Measurements from ENCODE around the gene AGXT2.
"Not testable (repeated sequence)": the region's sequence is repeated elsewhere in the genome, so short reads cannot be mapped to it uniquely, and the experiment has no call there.

Gene AGXT2

DNA sequence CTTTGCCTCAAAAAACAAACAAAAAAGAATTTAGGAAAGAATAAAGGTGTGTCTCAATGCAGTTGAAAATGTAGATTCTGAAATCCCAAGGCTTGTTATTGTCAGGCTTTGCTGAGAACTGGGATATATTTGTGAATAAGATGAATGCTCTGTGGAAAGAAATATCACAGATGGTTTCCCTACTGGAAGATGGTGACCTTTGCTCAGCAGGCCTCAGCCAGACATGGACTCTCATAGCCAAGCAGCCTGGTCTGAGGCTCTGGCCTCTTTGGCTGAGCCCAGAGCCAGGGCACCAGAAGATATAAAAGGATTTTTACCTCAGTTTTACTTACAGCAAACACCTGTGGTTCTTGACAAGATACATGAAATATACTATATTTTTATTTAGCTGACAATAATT, 37.1 kb downstream of the AGXT2 start:
- DNase-seq, result no peak

DNA sequence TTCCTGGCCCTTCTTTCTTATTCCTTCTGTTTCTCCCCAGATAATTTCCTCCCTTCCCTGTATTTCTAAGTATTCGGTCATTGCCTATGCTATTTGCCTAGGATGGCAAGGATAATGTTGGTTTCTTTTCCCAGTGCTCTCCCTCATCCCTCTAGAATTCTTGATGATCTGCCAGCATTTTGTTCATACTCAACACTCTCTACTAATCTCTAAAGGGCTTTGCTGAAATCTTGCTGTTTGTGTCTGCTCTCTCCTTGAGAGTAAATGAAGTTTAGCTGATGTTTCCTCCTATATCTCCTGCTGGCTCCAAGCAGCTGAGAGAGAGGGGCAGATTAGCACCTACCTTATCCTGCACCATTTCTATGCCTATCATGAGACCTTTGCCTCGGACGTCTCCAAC, 38.1 kb downstream of the AGXT2 start:
- no peak for DNase-seq

DNA sequence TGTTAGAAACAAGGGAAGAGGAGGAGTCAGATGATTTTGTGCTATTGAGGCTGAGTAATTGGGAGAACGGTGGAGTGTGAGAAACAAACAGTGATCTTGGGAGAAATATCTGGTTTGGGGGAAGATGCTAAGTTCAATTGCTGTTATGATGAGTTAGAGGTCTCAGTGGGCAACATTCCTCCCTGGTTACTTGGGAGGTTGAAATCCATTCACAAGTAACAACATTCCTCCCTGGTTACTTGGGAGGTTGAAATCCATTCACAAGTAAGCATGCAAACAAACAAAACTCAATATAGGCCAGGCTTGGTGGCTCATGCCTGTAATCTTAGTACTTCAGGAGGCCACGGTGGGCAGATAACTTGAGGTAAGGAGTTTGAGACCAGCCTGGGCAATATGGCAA, 38.7 kb downstream of the AGXT2 start:
- DNase-seq, result no peak

DNA sequence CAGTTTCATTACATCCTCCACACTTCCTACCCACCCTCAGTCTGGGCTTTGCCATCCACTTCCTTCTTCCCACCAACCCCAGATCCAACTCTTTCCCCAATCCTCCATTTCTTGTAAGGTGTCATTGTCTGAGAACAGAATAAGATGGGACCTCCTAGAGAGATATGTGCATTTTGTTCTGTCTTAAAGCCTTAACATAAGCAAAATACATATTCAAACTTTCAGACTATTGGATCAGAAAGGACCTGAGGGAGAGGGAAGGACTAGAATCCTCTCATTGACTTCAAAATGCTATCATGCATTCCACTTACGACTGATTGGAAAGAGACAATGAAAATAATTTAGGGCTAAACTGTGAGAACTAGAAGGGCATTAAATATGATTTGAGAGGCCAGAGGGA, 43.0 kb downstream of the AGXT2 start:
- DNase-seq, result no peak

DNA sequence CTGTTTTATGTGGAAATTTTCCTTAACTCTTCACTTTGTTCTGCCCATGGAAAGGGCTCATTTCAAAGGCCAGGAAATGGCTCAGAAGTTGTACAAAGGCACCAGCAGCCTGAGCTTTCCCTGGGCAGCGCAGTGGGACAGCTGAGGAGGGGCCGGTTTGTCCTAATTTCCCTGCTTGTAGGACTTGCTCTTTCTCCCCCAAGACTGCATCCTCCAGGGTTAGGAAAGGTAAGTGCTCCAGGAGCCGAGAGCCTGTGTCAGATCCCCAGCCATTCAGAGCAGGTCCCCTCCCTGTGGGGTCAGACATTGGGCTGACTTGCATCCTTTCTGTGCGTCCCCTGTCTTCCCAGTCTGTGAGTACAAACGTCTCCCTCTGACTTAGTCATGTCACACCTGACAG, 43.5 kb downstream of the AGXT2 start:
- no peak for DNase-seq

DNA sequence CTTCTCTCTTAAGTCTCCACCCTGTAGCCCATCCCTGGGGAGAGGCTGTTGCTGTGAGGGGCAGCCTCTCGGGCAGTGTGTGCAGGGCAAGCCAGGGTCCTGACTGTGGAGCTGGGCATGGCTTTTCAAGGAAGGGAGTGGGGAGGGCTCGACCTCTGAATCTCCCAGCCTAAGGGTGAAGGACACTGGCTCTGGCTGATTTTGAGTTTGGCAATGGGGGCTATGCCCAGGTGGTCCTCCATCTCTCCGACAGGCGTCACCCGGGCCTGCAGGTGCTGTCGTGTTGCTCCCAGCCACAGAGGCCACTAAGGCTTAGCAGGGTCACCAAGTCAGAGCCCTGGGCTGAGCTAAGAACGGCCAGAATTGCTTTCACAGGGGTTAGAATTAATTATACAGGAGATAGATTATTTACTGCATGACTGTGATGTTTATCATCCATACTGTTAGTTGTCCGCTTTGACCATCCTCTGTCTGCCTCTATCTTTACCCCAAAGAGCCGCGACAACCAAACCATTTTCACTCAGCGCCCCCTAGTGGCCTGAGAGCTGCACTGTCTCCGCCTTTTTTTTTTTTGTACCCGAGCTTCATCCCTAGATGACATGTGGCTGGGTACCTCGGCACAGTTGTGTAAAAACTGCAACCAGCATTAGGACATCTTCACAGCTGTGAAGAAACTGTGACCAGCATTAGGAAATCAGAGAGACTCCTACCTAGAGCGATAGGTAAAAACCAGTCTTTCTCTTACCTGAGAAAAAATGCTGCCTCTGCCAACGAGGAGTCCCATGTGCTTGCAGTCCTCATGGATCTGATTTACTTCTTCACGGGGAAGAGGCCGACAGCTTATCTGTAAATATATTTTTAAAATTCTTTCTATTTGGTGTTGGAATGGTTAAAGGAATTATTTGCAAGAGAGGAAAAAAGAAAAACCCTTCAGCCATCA, 44.5 kb downstream of the AGXT2 start:
- DNase-seq, result peak; percentile 17 to 78

DNA sequence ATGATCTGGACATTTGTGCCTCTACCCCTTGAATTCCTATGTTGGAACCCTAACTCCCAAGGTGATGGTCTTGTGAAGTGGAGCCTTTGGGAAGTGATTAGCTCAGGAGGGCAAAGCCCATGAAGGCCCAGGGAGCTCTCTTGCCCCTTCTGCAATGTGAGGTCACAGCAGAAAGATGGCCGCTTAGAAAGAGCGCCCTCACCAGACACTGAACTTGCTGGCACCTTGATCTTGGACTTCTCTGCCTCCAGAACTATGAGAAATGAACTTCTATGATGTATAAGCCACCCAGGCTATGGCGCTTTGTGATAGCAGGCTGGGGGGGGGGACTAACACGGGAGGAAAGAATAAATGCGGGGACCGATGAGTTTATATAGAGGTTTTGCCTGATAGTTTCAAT, 45.3 kb downstream of the AGXT2 start:
- DNase-seq, result no peak

DNA sequence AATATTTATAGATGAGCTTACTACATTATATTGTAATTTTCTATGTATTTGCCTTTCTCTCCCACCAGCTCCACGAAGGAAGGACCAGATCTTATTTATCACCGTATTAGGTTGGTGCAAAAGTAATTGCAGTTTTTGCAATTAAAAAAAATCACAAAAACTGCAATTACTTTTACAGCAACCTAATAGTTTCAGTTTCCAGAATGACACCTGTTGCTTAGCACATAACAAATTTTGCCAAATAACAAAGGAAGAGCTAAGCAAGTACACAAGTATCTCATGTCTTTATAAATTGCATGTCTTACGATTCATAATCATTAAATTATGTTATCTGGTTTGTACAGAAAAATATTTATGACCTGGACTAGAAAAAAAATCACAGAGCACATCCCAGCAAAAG, 45.9 kb downstream of the AGXT2 start:
- DNase-seq, result no peak

DNA sequence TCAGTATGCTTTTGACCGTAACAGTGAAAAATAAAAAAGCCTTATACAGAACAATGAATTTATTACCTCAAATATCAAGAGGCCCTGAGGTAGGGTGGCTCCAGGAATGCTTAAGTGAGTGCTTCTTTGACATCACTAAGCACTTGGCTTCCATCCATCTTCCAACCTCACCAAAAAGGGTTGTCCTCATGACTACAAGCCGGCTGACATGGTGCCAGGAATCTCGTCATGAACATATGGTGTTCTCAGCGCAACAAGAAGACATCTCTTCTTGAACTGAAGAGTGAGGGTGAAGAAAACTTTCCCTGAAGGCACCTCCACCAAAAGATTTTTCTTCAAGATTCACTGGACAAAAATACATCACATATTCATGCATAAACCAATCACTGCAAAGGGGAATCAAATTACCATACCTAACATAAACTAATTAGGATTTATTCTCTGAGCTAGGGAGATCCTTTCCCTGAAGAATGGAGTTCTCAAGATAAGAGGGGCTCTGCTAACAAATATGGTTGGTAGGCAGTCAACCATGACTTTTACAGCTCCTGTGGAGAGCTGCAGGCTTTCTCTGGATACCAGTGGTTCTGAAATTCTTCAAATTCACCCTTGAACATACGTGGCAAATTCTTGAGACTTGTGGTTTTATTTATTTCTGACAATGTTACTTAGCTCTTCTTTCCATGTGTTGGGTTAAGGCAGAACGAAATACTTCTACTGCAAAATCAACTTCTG, 49.5 kb downstream of the AGXT2 start:
- DNase-seq, result no peak

DNA sequence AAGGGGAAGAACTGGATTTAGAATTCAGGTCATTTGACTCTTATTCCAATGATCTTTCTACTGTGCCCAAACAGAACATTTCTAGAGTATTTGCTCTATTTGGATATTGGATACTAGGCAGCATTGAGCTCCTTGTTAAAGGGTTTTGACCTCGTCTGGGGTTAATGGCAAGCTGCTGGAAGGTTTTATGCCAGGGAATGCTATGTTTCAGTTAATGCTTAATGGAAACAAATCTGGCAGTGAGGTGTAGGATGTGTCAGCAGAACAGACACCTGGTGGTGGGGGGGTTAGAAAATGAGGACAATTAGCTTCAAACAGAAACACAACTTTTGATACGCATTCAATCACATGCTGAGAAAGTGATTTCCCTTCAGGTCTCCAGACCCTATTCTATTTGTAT, 51.5 kb downstream of the AGXT2 start:
- DNase-seq, result no peak

DNA sequence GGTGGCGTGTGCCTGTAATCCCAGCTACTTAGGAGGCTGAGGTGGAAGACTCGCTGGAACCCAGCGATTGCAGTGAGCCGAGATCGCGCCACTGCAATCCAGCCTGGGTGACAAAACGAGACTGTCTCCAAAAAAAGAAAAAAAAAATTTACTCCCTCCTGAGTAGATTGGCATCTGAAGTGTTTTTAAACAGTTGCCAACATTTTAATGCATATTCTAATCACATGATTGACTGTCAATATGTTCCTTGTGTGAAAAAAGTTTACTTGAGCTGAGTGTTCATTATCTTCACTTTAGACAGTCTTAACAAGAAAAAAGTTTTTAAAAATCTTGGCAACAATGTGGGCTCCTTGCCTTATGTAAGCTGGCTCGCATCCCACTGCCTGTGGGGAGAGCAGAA, 53.8 kb downstream of the AGXT2 start:
- no peak for DNase-seq

DNA sequence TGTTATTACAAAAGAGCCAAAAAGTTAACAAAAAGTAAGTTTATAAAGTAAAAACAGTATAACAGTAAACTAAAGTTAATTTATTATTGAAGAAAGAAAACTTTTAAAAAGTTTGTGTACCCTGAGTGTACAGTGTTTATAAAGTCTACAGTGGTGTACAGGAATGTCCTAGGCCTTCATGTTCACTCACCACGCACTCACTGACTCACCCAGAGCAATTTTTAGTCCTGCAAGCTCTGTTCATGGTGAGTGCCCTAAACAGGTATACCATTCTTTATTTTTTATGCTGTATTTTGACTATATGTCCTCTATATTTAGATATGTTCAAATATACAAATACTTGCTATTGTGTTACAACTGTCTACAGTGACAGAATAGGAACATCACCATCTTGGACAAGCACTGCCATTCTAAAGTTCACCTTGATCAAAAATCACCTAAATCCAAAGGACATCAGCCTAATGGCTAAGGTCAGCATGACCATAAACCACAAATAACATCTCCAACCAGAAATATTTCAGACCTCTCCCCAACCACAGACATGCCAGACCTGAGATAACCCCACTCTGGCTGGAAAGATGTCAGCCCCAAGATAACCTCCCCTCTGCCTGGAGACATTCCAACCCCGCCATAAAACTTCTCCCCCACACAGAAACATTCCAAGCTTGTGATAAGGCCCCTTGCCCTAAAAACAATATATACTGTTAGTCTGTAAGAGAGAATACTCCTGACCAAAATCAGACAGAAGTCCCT, 56.1 kb downstream of the AGXT2 start:
- DNase-seq, result no peak

DNA sequence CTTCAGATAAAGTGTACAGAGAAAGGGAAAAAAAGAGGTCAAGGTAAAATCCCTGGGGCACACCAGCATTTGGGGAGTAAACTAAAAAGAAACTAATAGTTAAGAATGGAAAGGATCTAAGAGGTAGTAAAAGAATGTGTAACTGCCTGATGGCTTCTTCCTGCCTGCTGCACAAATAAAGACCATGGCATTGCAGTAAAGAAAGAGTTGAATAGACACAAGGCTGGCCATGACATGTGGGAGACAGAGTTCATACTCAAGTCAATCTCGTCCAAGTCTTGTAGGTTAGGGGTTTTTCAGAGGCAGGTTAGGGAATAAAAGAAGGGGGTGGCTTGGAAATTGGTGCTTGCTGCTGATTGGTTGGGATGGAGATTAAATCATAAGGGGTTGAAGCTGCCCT, 60.8 kb downstream of the AGXT2 start:
- DNase-seq, result no peak

DNA sequence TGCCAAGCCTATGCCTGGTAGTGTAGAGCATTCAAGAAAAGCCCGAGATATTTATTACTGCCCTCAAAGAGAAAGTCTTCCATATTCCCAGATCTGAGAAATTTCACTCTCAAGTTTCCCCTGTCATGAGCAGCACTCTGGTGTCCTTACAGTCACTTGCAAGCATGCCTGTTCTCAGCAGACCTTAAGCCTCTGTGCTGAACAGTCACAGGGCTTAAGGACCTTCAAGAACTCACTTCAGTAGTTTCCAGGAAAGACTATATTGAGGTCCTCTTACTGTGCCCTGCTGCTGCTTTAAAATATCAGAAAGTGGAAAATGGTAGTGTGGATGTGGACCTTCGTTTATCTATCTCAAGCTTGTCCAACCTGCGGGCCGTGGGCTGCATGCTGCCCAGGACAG, 64.9 kb downstream of the AGXT2 start:
- DNase-seq, result no peak

DNA sequence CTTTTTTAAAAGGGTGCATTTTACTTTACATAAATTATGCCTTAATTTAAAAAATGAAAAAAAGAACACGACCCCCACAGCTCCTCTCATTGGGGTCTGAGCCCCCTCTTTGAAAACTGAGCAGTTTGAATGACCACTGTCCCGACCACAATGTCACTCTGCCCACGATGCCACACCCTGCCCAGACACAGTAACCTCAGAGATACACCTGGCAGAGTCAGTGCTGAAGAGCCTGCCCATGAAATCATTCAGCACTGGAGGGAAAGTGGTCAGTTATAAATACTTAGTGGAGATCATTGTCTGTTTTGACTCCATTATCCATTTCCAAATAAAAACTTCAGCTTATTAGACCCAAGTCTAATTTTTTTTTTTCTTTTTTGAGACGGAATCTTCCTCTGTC, 69.1 kb downstream of the AGXT2 start:
- no peak for DNase-seq

DNA sequence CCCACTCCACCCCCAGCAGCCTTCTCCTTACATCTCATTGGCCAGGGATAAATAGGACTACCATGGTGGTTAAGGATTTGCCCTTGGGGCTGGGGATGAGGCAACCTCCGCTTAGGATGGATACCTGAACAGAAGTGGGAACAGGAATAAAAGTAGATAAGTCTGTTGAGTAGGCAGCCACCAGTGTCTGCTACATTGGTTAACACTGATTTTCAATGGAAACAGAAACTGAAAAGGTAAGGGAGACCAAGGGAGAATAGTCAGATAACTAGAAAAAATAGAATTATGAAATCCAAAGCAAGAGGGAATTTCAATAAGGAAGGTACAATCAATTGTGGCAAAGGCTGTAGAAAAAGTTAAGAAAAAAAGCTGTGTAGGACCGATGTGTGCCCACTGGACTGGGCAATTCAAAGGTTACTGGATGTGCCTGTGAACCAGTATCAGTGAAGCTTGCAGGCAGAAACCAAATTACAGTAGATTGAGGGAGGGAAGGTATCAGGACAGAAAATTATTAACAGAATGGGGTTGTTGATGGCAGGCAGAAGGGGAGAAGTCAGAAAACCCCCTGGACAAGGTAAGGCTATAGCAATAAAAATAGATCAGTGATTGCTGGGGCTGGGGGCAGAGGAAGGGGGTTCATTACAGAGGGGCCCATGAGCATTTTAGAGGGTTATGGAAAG, 69.7 kb downstream of the AGXT2 start:
- DNase-seq, result no peak

DNA sequence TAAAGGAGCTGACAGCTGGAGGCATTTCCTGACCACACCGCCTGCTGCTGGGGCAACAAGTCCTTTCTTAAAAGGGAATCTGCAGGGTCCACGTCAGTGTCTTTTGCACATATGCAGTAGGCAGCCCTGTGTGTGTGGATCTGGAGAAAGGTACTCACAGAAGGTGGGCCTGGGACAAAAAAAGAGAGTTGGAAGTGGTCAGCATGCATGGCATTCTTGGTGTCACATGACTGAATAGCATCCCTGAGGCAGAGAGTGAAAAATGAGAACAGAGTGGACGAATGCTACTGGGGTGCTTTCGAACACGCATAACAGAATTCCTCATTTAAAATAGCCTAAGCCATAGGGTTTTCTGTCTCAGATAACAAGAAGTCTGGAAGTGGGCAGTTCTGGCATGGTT, 71.4 kb downstream of the AGXT2 start:
- DNase-seq, result no peak

DNA sequence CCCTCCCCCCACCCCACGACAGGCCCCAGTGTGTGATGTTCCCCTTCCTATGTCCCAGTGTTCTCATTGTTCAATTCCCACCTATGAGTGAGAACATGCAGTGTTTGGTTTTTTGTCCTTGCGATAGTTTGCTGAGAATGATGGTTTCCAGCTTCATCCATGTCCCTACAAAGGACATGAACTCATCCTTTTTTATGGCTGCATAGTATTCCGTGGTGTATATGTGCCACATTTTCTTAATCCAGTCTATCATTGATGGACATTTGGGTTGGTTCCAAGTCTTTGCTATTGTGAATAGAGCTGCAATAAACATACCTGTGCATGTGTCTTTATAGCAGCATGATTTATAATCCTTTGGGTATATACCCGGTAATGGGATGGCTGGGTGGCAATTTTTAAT, 76.1 kb downstream of the AGXT2 start:
- DNase-seq, result not testable (repeated sequence)

DNA sequence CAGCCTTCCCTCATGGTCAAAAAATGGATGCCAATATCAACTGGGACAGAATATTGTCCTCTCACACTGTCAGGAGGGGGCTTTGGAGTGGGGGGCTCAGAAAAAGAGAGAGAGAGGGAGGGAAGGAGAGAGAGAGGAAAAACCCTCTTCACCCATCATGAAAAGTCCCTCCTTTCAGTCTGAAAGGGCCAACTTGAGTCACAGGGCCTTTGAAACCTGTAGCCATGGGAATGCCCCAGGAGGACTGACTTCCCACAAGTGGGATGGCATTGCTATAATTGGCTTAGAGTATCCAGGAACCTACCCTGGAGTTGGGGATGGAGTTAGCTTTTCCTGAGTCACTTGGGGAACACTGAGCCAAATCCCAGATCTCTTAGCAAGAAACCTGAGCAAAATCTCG, 77.2 kb downstream of the AGXT2 start:
- no peak for DNase-seq

DNA sequence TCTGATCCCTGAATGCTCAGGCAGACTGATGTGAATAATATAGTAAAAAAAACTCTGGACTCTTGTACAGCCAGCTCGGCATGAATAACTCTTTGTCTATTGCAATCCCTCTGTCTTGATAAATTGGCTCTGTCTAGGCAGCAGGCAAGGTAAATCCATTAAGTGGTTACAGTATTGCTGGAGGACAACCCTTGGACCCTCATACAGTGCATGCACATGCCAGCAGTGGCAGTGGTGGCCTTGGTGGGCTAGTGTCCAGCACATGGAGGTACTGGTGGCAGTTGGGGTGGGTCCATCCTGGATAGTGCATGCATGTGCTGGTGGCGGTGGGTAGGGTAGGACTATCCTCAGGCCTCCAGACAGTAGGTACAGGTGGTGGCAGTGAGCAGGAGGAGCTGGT, 79.5 kb downstream of the AGXT2 start:
- DNase-seq, result no peak

DNA sequence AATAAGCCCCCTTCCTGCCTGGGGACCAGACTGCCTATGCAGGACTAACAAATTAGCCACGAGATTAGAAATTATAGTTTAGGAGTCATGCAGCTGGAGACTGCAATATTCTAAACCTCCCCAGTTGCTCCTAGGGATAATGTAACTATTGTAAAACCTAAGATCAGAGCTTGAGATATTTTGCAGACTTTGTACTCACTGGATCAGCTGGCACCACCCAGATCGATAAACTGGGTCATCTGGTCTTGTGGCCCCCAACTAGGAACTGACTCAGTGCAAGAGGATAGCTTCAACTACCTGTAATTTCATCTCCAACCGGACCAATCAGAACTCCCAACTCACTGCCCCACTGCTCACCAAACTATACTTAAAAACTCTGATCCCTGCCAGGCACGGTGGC, 80.2 kb downstream of the AGXT2 start:
- no peak for DNase-seq

DNA sequence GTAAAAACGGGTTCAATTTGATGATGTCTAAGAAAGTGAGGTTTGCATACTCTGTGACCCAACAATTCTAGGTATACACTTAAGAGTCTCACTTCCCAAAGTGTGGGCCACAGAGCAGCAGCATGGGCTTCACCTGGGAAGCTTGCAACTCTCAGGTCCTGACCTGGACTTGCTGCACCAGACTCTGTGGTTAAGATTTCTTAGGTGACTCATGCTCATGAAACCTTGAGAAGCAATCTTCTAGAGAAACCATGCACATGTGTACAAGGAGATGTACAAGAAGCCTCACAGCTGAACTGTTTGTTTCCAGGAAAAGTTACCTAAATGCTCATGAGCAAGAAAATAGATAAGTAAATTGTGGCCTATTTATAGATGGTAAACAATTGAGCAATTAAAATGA, 88.4 kb downstream of the AGXT2 start:
- no peak for DNase-seq
